GM12892 (cell line): Measurements from ENCODE around the gene DLG5.

ENCODE experiments used
- POLR2A ChIP-seq: IDR thresholded peaks from 2 replicates; pipeline ENCODE4 v1.6.1; 2011; ENCODE audit warnings: low read depth, low read length, control low read depth
- POLR2AphosphoS5 ChIP-seq: IDR thresholded peaks from 2 replicates; pipeline ENCODE4 v1.6.1; 2011; ENCODE audit warnings: low read depth, low read length, control low read depth
- TAF1 ChIP-seq: IDR thresholded peaks from 2 replicates; pipeline ENCODE4 v1.6.1; 2011; ENCODE audit warnings: low read depth, mild to moderate bottlenecking, control low read depth, low read length, borderline replicate concordance

GRCh38 chr10:77894058-77894457 is 32.5 kb downstream of the DLG5 start:
- TF ChIP-seq POLR2A (no peak), TAF1 (no peak), POLR2AphosphoS5 (no peak)
